IMR-90 (cell line): Measurements from ENCODE around the gene PGD. TPM values are rescaled to one million over a fixed set of nuclear protein-coding genes. Genes with fewer than 3 reads are reported as not detected.

ENCODE experiments used
- ATAC-seq: fragments of 200-7000 bp; cut with Tn5 transposase; 2 replicates; pipeline ENCODE4 v1.9.1; 2020; ENCODE audit warnings: low read depth, mild to moderate bottlenecking, moderate library complexity
- BruUV-seq: library from RNA; stranded (reverse); fragments of 400-500 nt; replicated peaks from 2 replicates; lab custom pipeline; 2021; lab: Mats Ljungman, UMichigan
- CTCF ChIA-PET: fragments of 300-600 bp; formaldehyde crosslinking; extraction: SDS; loops from one replicate; lab custom pipeline; 2021; ENCODE audit warnings: antibody characterized with exemption; lab: Yijun Ruan, JAX
- POLR2A ChIA-PET: fragments of 300-600 bp; sonication (Branson Sonifier 250); formaldehyde crosslinking; loops from one replicate; lab custom pipeline; 2022; ENCODE audit warnings: antibody characterized with exemption; ENCODE audit not compliant: unreplicated experiment; lab: Charles Lee
- DNase-seq: peaks from one replicate; pipeline ENCODE4 v3.0.0; 2013
- H2AFZ ChIP-seq: replicated peaks from 2 replicates; pipeline ENCODE3; 2013; ENCODE audit warnings: low read length, mild to moderate bottlenecking; ENCODE audit not compliant: poor library complexity
- H2AK5ac ChIP-seq: 2 replicates; pipeline ENCODE4 v1.6.1; 2013; ENCODE audit warnings: low read depth, low read length, inconsistent platforms
- H2AK9ac ChIP-seq: replicated peaks from 2 replicates; pipeline ENCODE3; 2013; ENCODE audit warnings: mild to moderate bottlenecking, low read depth, low read length, moderate library complexity; ENCODE audit not compliant: poor library complexity
- H2BK120ac ChIP-seq: 2 replicates; pipeline ENCODE4 v1.6.1; 2013; ENCODE audit warnings: low read depth, low read length, inconsistent platforms
- H2BK15ac ChIP-seq: 3 replicates; pipeline ENCODE4 v1.6.1; 2013; ENCODE audit warnings: low read depth, low read length, inconsistent platforms
- H2BK20ac ChIP-seq: 2 replicates; pipeline ENCODE4 v1.6.1; 2013; ENCODE audit warnings: low read depth, mild to moderate bottlenecking, inconsistent platforms, low read length, moderate library complexity
- H2BK5ac ChIP-seq: 2 replicates; pipeline ENCODE4 v1.6.1; 2013; ENCODE audit warnings: mild to moderate bottlenecking, low read depth, low read length, inconsistent platforms; ENCODE audit not compliant: poor library complexity, severe bottlenecking
- H3K14ac ChIP-seq: replicated peaks from 2 replicates; pipeline ENCODE4 v1.6.1; 2013; ENCODE audit warnings: low read depth, low read length, inconsistent platforms
- H3K18ac ChIP-seq: 2 replicates; pipeline ENCODE4 v1.6.1; 2013; ENCODE audit warnings: low read depth, low read length, control low read depth
- H3K23ac ChIP-seq: 2 replicates; pipeline ENCODE4 v1.6.1; 2013; ENCODE audit warnings: low read depth, low read length, inconsistent platforms
- H3K27ac ChIP-seq: 2 replicates; pipeline ENCODE4 v1.5.1; 2013; ENCODE audit warnings: mild to moderate bottlenecking, control low read depth, low read length; ENCODE audit not compliant: insufficient read depth
- H3K27me3 ChIP-seq: 2 replicates; pipeline ENCODE4 v1.6.1; 2013; ENCODE audit warnings: low read length; ENCODE audit not compliant: control insufficient read depth, insufficient read depth
- H3K36me3 ChIP-seq: 2 replicates; pipeline ENCODE4 v1.6.1; 2013; ENCODE audit warnings: low read length, mixed read lengths; ENCODE audit not compliant: control insufficient read depth, insufficient read depth
- H3K4ac ChIP-seq: 2 replicates; pipeline ENCODE4 v1.6.1; 2013; ENCODE audit warnings: low read depth, low read length, inconsistent platforms
- H3K4me1 ChIP-seq: 2 replicates; pipeline ENCODE4 v1.6.1; 2013; ENCODE audit warnings: low read length, mixed read lengths; ENCODE audit not compliant: control insufficient read depth, insufficient read depth
- H3K4me2 ChIP-seq: 2 replicates; pipeline ENCODE4 v1.6.1; 2013; ENCODE audit warnings: low read depth, mild to moderate bottlenecking, control low read depth, low read length, moderate library complexity
- H3K4me3 ChIP-seq: 2 replicates; pipeline ENCODE4 v1.5.1; 2013; ENCODE audit warnings: low read depth, mild to moderate bottlenecking, control low read depth, low read length, moderate library complexity; ENCODE audit not compliant: insufficient read depth
- H3K56ac ChIP-seq: 2 replicates; pipeline ENCODE4 v1.6.1; 2013; ENCODE audit warnings: low read length, inconsistent platforms; ENCODE audit not compliant: insufficient read depth; ENCODE audit errors: extremely low read depth
- H3K79me1 ChIP-seq, 2 experiments: 2 replicates each; pipeline ENCODE4 v1.6.1; 2013; ENCODE audit warnings: low read length in 2 of 2, inconsistent platforms in 1 of 2, low read depth in 1 of 2
- H3K9ac ChIP-seq: 2 replicates; pipeline ENCODE4 v1.6.1; 2013; ENCODE audit warnings: low read depth, low read length, control low read depth
- H3K9me1 ChIP-seq: 2 replicates; pipeline ENCODE4 v1.6.1; 2013; ENCODE audit warnings: low read length, inconsistent platforms; ENCODE audit not compliant: insufficient read depth
- H3K9me3 ChIP-seq: 2 replicates; pipeline ENCODE4 v1.6.1; 2013; ENCODE audit warnings: low read length; ENCODE audit not compliant: control insufficient read depth, insufficient read depth
- H4K20me1 ChIP-seq: 2 replicates; pipeline ENCODE4 v1.6.1; 2013; ENCODE audit warnings: low read length, inconsistent platforms; ENCODE audit not compliant: insufficient read depth
- H4K5ac ChIP-seq: 2 replicates; pipeline ENCODE4 v1.6.1; 2013; ENCODE audit warnings: mild to moderate bottlenecking, low read depth, low read length, control low read depth
- H4K8ac ChIP-seq, 2 experiments: 2 replicates each; pipeline ENCODE4 v1.6.1; 2013; ENCODE audit warnings: low read depth in 2 of 2, low read length in 2 of 2, control low read depth in 1 of 2, inconsistent platforms in 1 of 2
- H4K91ac ChIP-seq: 2 replicates; pipeline ENCODE4 v1.6.1; 2013; ENCODE audit warnings: low read depth, low read length, inconsistent platforms; ENCODE audit not compliant: insufficient read depth
- CHD1 ChIP-seq: IDR thresholded peaks from 2 replicates; pipeline ENCODE4 v1.6.1; 2012; ENCODE audit warnings: low read depth, low read length, improper control_type of control experiment
- MAFK ChIP-seq: IDR thresholded peaks from 2 replicates; pipeline ENCODE4 v1.6.1; 2012; ENCODE audit warnings: low read depth, low read length, improper control_type of control experiment
- MAZ ChIP-seq: IDR thresholded peaks from 2 replicates; pipeline ENCODE4 v1.6.1; 2012; ENCODE audit warnings: low read depth, mild to moderate bottlenecking, low read length, improper control_type of control experiment, moderate library complexity, borderline replicate concordance
- MXI1 ChIP-seq: IDR thresholded peaks from 2 replicates; pipeline ENCODE4 v1.6.1; 2012; ENCODE audit warnings: low read depth, mild to moderate bottlenecking, low read length, moderate library complexity, borderline replicate concordance
- NFE2L2 ChIP-seq: fragments of 150-350 bp; IDR thresholded peaks from 2 replicates; pipeline ENCODE4 v1.6.1; 2016; ENCODE audit warnings: low read depth, mild to moderate bottlenecking, low read length
- POLR2A ChIP-seq: IDR thresholded peaks from 2 replicates; pipeline ENCODE4 v1.6.1; 2012; ENCODE audit warnings: mild to moderate bottlenecking, low read depth, low read length
- RAD21 ChIP-seq: IDR thresholded peaks from 2 replicates; pipeline ENCODE4 v1.6.1; 2012; ENCODE audit warnings: low read length, improper control_type of control experiment
- RCOR1 ChIP-seq: IDR thresholded peaks from 2 replicates; pipeline ENCODE4 v1.6.1; 2012; ENCODE audit warnings: mild to moderate bottlenecking, low read length, improper control_type of control experiment; ENCODE audit not compliant: insufficient replicate concordance
- RFX5 ChIP-seq: IDR thresholded peaks from 2 replicates; pipeline ENCODE4 v1.8.0; 2012; ENCODE audit warnings: low read depth, mild to moderate bottlenecking, low read length, moderate library complexity
- SMC3 ChIP-seq: fragments of 150-350 bp; IDR thresholded peaks from 2 replicates; pipeline ENCODE4 v1.6.1; 2016; ENCODE audit warnings: low read depth, mild to moderate bottlenecking, antibody characterized with exemption, low read length, moderate library complexity
- USF2 ChIP-seq: fragments of 150-350 bp; IDR thresholded peaks from 2 replicates; pipeline ENCODE4 v1.6.1; 2017; ENCODE audit warnings: mild to moderate bottlenecking, antibody characterized with exemption, low read length, low read depth
- WGBS, 2 experiments: methylation state at CpG; one replicate each; pipeline versions ENCODE4 v1.1.5 to v1.1.7; 2013; ENCODE audit warnings: missing lambda C conversion rate in 2 of 2; ENCODE audit not compliant: insufficient read length in 1 of 2; ENCODE audit errors: extremely low coverage in 2 of 2; 5-methylcytosine and 5-hydroxymethylcytosine counted together
- dilution Hi-C: fragments of 300-500 bp; cut with HindIII; formaldehyde crosslinking; loops from one replicate; pipeline ENCODE4 v1.14.3; 2018; ENCODE audit warnings: low sequenced_read_pairs; ENCODE audit not compliant: unreplicated experiment
- in situ Hi-C: fragments of 300-500 bp; cut with MboI; formaldehyde crosslinking; loops from 3 replicates; pipeline ENCODE4 v1.14.3; 2019; ENCODE audit warnings: low sequenced_read_pairs, inconsistent platforms, mixed read lengths
- intact Hi-C: fragments of 100-400 bp; cut with micrococcal nuclease; formaldehyde crosslinking; loops from 2 replicates; pipeline ENCODE4 v1.10.0; 2022
- polyA plus RNA-seq, 3 experiments: library from polyadenylated mRNA; depleted of rRNA; stranded (reverse); fragments of >200 nt; gene quantifications; 2 replicates each; pipeline ENCODE4 v1.2.3, GENCODE V29; 2012; ENCODE audit warnings: low replicate concordance in 1 of 3
- total RNA-seq: library from RNA; depleted of rRNA; stranded (reverse); fragments of >200 nt; gene quantifications from 2 replicates; pipeline ENCODE4 v1.2.3, GENCODE V29; 2012

PGD gene
- total and polyA plus RNA-seq, 2 of the 4 experiments (the other 2 are of a cell fraction), result 118 to 216 TPM

GRCh38 chr1:10467078-10467477 is 68.2 kb downstream of the PGD start:
- WGBS, 2 experiments, result no CpG with 5 or more reads among the region's 2 CpGs
- H2BK5ac ChIP-seq, result no peak overlapping the region
- dilution Hi-C loops, result no loop called here

More at GRCh38 chr1:10467078-10467477, 68.2 kb downstream of the PGD start:
- ChIA-PET CTCF (no interaction called here), POLR2A (no interaction called here)
- no peak overlapping the region for H3K56ac ChIP-seq
- no peaks in the 10 kb centered on the region for H3K27me3 ChIP-seq
- no peak overlapping the region for H3K4me3 ChIP-seq
- H2BK20ac ChIP-seq, result no peak overlapping the region
- no peak overlapping the region for H3K4me2 ChIP-seq
- H4K91ac ChIP-seq, result no peak overlapping the region
- H3K9ac ChIP-seq, result no peak overlapping the region
- H3K27ac ChIP-seq, result no peak overlapping the region
- ATAC-seq (no peak), DNase-seq (no peak)
- no peak overlapping the region for H3K18ac ChIP-seq
- peaks cover 45% of the 10 kb centered on the region for H3K36me3 ChIP-seq
- no peaks in the 10 kb centered on the region; the same call in 1 of the 2 replicates for H3K4me1 ChIP-seq
- peaks cover 12 to 13% of the 10 kb centered on the region in 2 experiments for H3K79me1 ChIP-seq
- H2BK120ac ChIP-seq, result no peak overlapping the region
- no peak overlapping the region for H2AK5ac ChIP-seq
- no TSS peak for BruUV-seq
- no peaks in the 10 kb centered on the region for H4K20me1 ChIP-seq
- no peak overlapping the region for H4K8ac ChIP-seq
- H3K9me1 ChIP-seq, result no peaks in the 10 kb centered on the region
- no peak overlapping the region for H3K23ac ChIP-seq
- intact Hi-C loops (no loop called here), in situ Hi-C loops (no loop called here)
- H3K14ac ChIP-seq, result no peak overlapping the region
- no peaks in the 10 kb centered on the region for H3K9me3 ChIP-seq
- H4K5ac ChIP-seq, result no peak overlapping the region
- H3K4ac ChIP-seq, result no peak overlapping the region
- no peak overlapping the region for H2AFZ ChIP-seq
- no peak overlapping the region for H2AK9ac ChIP-seq
- TF ChIP-seq RAD21, result no peak
- TF ChIP-seq SMC3, result no peak
- no peak for TF ChIP-seq NFE2L2
- no peak for TF ChIP-seq RFX5
- TF ChIP-seq RCOR1, result no peak
- TF ChIP-seq MXI1, result no peak
- TF ChIP-seq MAFK, result no peak
- TF ChIP-seq POLR2A, result no peak
- TF ChIP-seq MAZ, result no peak
- no peak for TF ChIP-seq USF2
- no peak for TF ChIP-seq CHD1
- no peak overlapping the region for H2BK15ac ChIP-seq
